GM12878 (cell line): ENCODE measurements around the gene TMEM72. TPM values are rescaled to one million over a fixed set of nuclear protein-coding genes. Genes with fewer than 3 reads are reported as not detected.

ENCODE experiments used
- ATAC-seq: fragments of 200-7000 bp; cut with Tn5 transposase; 3 replicates; pipeline ENCODE4 v1.9.1; 2020; ENCODE audit warnings: mild to moderate bottlenecking, moderate library complexity
- BruUV-seq: library from RNA; stranded (reverse); fragments of 400-500 nt; replicated peaks from 2 replicates; lab custom pipeline; 2021; lab: Mats Ljungman, UMichigan
- CTCF ChIA-PET: fragments of 300-600 bp; sonication (Branson Sonifier 250); formaldehyde crosslinking; extraction: SDS; loops from one replicate; lab custom pipeline; 2021; ENCODE audit warnings: inconsistent platforms; lab: Yijun Ruan, JAX
- POLR2A ChIA-PET: fragments of 350-600 bp; formaldehyde crosslinking; extraction: SDS; loops from one replicate; lab custom pipeline; 2021; ENCODE audit warnings: inconsistent platforms; lab: Charles Lee
- RAD21 ChIA-PET: fragments of 300-600 bp; sonication (Branson Sonifier 250); formaldehyde crosslinking; loops from one replicate; lab custom pipeline; 2023; ENCODE audit warnings: antibody characterized with exemption; ENCODE audit not compliant: unreplicated experiment; lab: Charles Lee
- SMC1A ChIA-PET: fragments of 300-600 bp; sonication (Branson Sonifier 250); formaldehyde crosslinking; loops from one replicate; lab custom pipeline; 2023; ENCODE audit not compliant: unreplicated experiment, uncharacterized antibody; lab: Charles Lee
- DNase-seq: peaks from one replicate; pipeline ENCODE4 v3.0.0-alpha.2; 2011; ENCODE audit warnings: low read depth, low spot score
- FAIRE-seq: peaks from 3 replicates; lab custom pipeline; 2011; peaks lifted over from hg19 to GRCh38; lab: Jason Lieb, UNC
- H2AFZ ChIP-seq: 2 replicates; pipeline ENCODE4 v1.6.0; 2011; ENCODE audit warnings: low read depth, low read length, control low read depth; ENCODE audit not compliant: control insufficient read depth
- H3K27ac ChIP-seq: 2 replicates; pipeline ENCODE4 v1.5.1; 2011; ENCODE audit warnings: control low read depth; ENCODE audit not compliant: control insufficient read depth, insufficient read depth
- H3K27me3 ChIP-seq, 2 experiments: replicated peaks in 1 of 2; 2 replicates each; pipeline versions ENCODE4 v1.6.0 to v1.6.1; 2011; ENCODE audit warnings: low read length in 1 of 2; ENCODE audit not compliant: control insufficient read depth in 2 of 2, insufficient read depth in 2 of 2
- H3K36me3 ChIP-seq, 2 experiments: 2 replicates each; pipeline ENCODE4 v1.5.1; 2011; ENCODE audit warnings: low read length in 1 of 2; ENCODE audit not compliant: control insufficient read depth in 2 of 2, insufficient read depth in 2 of 2
- H3K4me1 ChIP-seq: 2 replicates; pipeline ENCODE4 v1.6.1; 2011; ENCODE audit warnings: mild to moderate bottlenecking, low read length, moderate library complexity, mixed read lengths; ENCODE audit not compliant: control insufficient read depth, insufficient read depth
- H3K4me2 ChIP-seq: 2 replicates; pipeline ENCODE4 v1.6.0; 2011; ENCODE audit warnings: control low read depth; ENCODE audit not compliant: control insufficient read depth, insufficient read depth
- H3K4me3 ChIP-seq: fragments of 200-600 bp; sonication (generic); 2 replicates; pipeline ENCODE4 v1.5.1; 2016
- H3K79me2 ChIP-seq: 2 replicates; pipeline ENCODE4 v1.6.0; 2011; ENCODE audit warnings: low read length; ENCODE audit not compliant: control insufficient read depth, insufficient read depth
- H3K9ac ChIP-seq: 2 replicates; pipeline ENCODE4 v1.8.0; 2011; ENCODE audit warnings: low read length, control low read depth, mixed read lengths; ENCODE audit not compliant: control insufficient read depth, insufficient read depth
- H3K9me3 ChIP-seq: replicated peaks from 3 replicates; pipeline ENCODE4 v1.5.1; 2011; ENCODE audit warnings: mild to moderate bottlenecking, low read length; ENCODE audit not compliant: control insufficient read depth, insufficient read depth
- H4K20me1 ChIP-seq: 2 replicates; pipeline ENCODE4 v1.6.0; 2011; ENCODE audit not compliant: control insufficient read depth, insufficient read depth
- EP300 ChIP-seq, 2 experiments: fragments of 150-350 bp in 1 of 2; IDR thresholded peaks; 2 replicates each; pipeline ENCODE4 v1.6.1; 2011 to 2012; ENCODE audit warnings: low read depth in 2 of 2, low read length in 2 of 2, borderline replicate concordance in 1 of 2, improper control_type of control experiment in 1 of 2, inconsistent platforms in 1 of 2; ENCODE audit not compliant: control insufficient read depth in 1 of 2
- KAT2A ChIP-seq: conservative IDR thresholded peaks from 2 replicates; pipeline ENCODE4 v1.6.1; 2011; ENCODE audit warnings: low read depth, low read length; ENCODE audit not compliant: control insufficient read depth
- MTA3 ChIP-seq: IDR thresholded peaks from 2 replicates; pipeline ENCODE4 v1.6.1; 2012; ENCODE audit warnings: low read length, inconsistent platforms, borderline replicate concordance
- PAX8 ChIP-seq: fragments of 450-650 bp; IDR thresholded peaks from 2 replicates; pipeline ENCODE4 v1.6.1; 2017; ENCODE audit warnings: mild to moderate bottlenecking, moderate library complexity
- POLR2AphosphoS2 ChIP-seq: IDR thresholded peaks from 2 replicates; pipeline ENCODE4 v1.6.1; 2011; ENCODE audit warnings: low read depth, mild to moderate bottlenecking, low read length, improper control_type of control experiment, moderate library complexity
- RFX5 ChIP-seq: IDR thresholded peaks from 2 replicates; pipeline ENCODE4 v1.6.1; 2011; ENCODE audit warnings: low read depth, low read length, improper control_type of control experiment
- SMAD1 ChIP-seq: fragments of 450-650 bp; IDR thresholded peaks from 2 replicates; pipeline ENCODE4 v1.6.1; 2018; ENCODE audit warnings: mild to moderate bottlenecking, low read depth; ENCODE audit not compliant: partially characterized antibody
- SRF ChIP-seq, 2 experiments: IDR thresholded peaks; 2 replicates each; pipeline ENCODE4 v1.6.1; 2011; ENCODE audit warnings: low read depth in 2 of 2, low read length in 2 of 2, mild to moderate bottlenecking in 1 of 2, moderate library complexity in 1 of 2
- USF1 ChIP-seq: IDR thresholded peaks from 2 replicates; pipeline ENCODE4 v1.6.1; 2011; ENCODE audit warnings: borderline replicate concordance, low read depth, mild to moderate bottlenecking, moderate library complexity, mixed read lengths, low read length; ENCODE audit not compliant: insufficient read depth; ENCODE audit errors: extremely low read length
- WGBS: methylation state at CpG from one replicate; pipeline ENCODE4 v1.1.6; 2016; ENCODE audit warnings: low lambda C conversion rate; ENCODE audit not compliant: insufficient replicate concordance, insufficient coverage; ENCODE audit errors: missing lambda C conversion rate; 5-methylcytosine and 5-hydroxymethylcytosine counted together
- in situ Hi-C: fragments of 300-500 bp; cut with MboI; formaldehyde crosslinking; loops from 9 replicates; pipeline ENCODE4 v1.14.3; 2018; ENCODE audit warnings: mixed read lengths
- intact Hi-C: fragments of 100-400 bp; cut with micrococcal nuclease; formaldehyde crosslinking; loops from one replicate; pipeline ENCODE4 v1.14.2; 2022; ENCODE audit not compliant: unreplicated experiment
- polyA plus RNA-seq, 11 experiments: library from polyadenylated mRNA; depleted of rRNA in 4 of 11; unstranded in 6 of 11; stranded (reverse) in 5 of 11; fragments of >200 nt; fragmentation: Nextera tagmentation in 4 of 11; fragmentation: Illumina TruSeq in 1 of 11; extraction: Ambion mirVana in 4 of 11; extraction: Trizol in 1 of 11; gene quantifications; 1 replicate in 1 of 11; 2 replicates in 10 of 11; pipeline versions ENCODE4 v1.2.1 to v1.2.3, GENCODE V29; 2011 to 2016; ENCODE audit warnings: inconsistent platforms in 2 of 11, missing spikeins in 2 of 11, low read depth in 1 of 11
- total RNA-seq, 4 experiments: library from RNA; depleted of rRNA in 3 of 4; stranded (reverse); fragments of >200 nt in 3 of 4; fragmentation: Illumina TruSeq in 1 of 4; extraction: Trizol in 1 of 4; gene quantifications; 2 replicates each; pipeline versions ENCODE4 v1.2.1 to v1.2.3, GENCODE V29; 2013 to 2021

TMEM72 gene
- total and polyA plus RNA-seq, 10 of the 15 experiments (the other 5 are each of a cell fraction or from before 2014, with no cell fraction given) = 0.12 TPM; not detected in 9

GRCh38 chr10:44971935-44972757 lies 61.0 kb downstream of the TMEM72 start:
- TF ChIP-seq SRF (IDR thresholded peaks at IDR 0.05; ENCODE audit: low read depth in 2 of 2, low read length in 2 of 2) (no peak), USF1 (no peak), KAT2A (no peak), MTA3 (no peak), POLR2AphosphoS2 (no peak), RFX5 (no peak), PAX8 (no peak), EP300 (IDR thresholded peaks at IDR 0.05; ENCODE audit: borderline replicate concordance in 1 of 2, control insufficient read depth in 1 of 2, low read depth in 2 of 2, low read length in 2 of 2) (no peak), SMAD1 (no peak)
- ChIA-PET SMC1A (interaction anchor here (1.8 to 2.5 kb wide), 4 partner anchors 8 to 40 kb away, joined by 6 to 36 read pairs (median 24); no protein-coding TSS in a partner anchor), POLR2A (interaction anchor here (1.2 to 2.1 kb wide), 5 partner anchors 8 to 43 kb away, joined by 3 to 17 read pairs (median 6); no protein-coding TSS in a partner anchor), CTCF (interaction anchor here (1.2 to 10.1 kb wide), 5 partner anchors 8 to 40 kb away, joined by 4 to 181 read pairs (median 14); partner anchors contain the start of gene RASSF4), RAD21 (interaction anchor here (1.1 to 2.7 kb wide), 4 partner anchors 9 to 43 kb away, joined by 4 to 54 read pairs (median 35); no protein-coding TSS in a partner anchor)
- intact Hi-C loops (no loop called here), in situ Hi-C loops (loop anchor here (25.0 kb wide), 1 partner anchor 1810 kb away; no protein-coding TSS in a partner anchor)
- Histone ChIP-seq H3K9ac (no peak overlapping the region), H3K4me1 (peaks cover 56% of the 10 kb centered on the region), H3K9me3 (no peaks in the 10 kb centered on the region), H3K79me2 (peaks cover 9% of the 10 kb centered on the region), H2AFZ (no peak overlapping the region), H3K4me3 (no peak overlapping the region), H3K27me3 (no peaks in the 10 kb centered on the region), H3K4me2 (no peak overlapping the region), H4K20me1 (no peaks in the 10 kb centered on the region), H3K27ac (peak overlapping the region; percentile 80), H3K36me3 (peaks cover 0 to 8% of the 10 kb centered on the region in 2 experiments; a peak in 2 of 4 replicates)
- FAIRE-seq = no peak
- no peak for ATAC-seq
- WGBS = 92% methylated on average over 12 of the region's 12 CpGs
- no peak for DNase-seq
- no TSS peak for BruUV-seq
